Endothelial cell of hepatic sinusoid (primary cell): Measurements from ENCODE around the gene GGACT.

ENCODE experiments used
- in situ Hi-C: cut with HindIII; loops from 2 replicates; pipeline ENCODE4 v1.10.0; 2017; ENCODE audit warnings: low sequenced_read_pairs

Gene GGACT

GRCh38 chr13:100515410-100515800 is 73.2 kb downstream of the GGACT start:
- in situ Hi-C loops = no loop called here

DNA sequence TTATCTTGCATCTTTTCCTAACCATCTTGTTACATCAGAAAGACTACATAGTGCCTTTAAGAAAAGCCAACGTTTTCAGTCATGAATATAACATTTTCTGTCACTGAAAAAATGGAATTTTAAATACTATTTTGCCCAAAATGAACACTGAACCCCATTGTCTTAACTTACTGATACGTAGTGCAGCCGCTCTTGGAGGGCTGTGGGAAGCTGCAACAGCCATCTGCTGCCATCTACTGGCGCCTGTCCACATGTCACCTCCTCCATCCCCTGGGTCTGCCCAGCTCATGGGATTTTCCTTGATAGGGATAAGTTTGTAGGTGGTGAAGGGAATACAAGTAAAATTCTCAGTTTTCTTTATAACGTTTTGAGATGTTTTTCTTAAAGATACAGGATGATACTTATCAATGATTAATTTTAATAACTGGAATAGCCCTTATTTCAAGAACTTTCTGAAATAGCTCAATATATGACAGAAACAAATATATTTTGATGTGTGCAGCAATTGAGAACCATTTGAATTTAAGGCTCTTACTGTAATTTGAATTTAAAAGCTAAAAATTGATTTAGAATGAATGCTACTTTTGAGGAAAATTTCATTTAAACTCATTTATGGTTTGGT is 73.7 kb downstream of the GGACT start:
- in situ Hi-C loops = no loop called here

DNA sequence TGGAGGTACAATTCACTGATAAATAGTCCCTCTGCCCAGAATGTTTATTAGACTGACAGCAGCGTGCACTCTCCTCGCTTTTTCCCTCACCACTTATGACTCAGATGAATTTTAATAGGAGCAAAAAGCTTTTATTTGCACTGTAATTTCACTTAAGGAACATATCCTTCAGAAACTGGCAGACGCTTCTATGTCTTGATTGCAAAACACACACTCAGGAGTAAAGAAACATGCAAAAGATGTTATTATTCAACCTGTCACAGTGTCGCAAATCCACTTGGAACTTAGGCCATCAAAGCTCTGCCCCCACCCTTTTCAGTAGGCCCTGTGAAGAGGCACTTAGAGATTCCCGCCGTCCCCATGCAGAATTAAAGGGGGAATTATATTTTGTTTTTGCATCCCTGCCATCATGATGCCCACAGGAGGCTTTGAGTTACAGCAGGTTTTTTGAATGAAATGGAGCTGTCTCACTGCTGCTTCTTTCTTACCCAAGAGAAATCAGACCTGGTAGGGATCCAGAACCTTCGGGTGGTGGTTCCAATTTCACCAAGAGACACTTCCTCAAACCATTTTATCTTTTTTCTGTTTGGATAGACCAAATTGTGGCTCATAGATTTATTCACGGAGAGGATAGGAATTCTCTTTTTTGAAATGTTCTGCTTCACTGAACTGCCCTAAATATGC is 74.5 kb downstream of the GGACT start:
- in situ Hi-C loops = no loop called here

GRCh38 chr13:100513171-100513570 is 75.4 kb downstream of the GGACT start:
- in situ Hi-C loops = no loop called here

DNA sequence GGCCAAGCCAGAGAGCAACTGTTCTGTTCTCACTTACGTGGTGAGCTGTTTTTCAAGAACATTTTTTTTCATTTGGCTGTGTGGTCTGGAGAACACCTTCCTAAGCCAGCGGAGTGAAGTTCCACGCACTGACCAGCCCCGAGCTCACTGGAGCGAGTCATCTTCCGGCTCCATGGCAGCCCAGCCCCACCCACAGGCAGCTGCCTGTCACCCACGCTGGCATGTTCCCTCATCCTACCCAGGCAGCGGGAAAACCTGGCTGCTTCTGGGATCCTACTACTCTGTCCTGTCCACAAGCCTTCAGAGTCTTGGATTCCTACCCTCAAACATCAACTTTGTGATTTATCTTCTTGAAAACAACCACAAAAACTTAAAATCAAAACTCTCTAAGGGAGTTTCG is 76.2 kb downstream of the GGACT start:
- in situ Hi-C loops = no loop called here

- in situ Hi-C loops = no loop called here
These were observed 77.1 kb downstream of the GGACT start for GRCh38 chr13:100511466-100511865.

GRCh38 chr13:100510208-100510957 is 78.2 kb downstream of the GGACT start:
- in situ Hi-C loops = no loop called here

GRCh38 chr13:100508996-100509395 is 79.6 kb downstream of the GGACT start:
- in situ Hi-C loops = no loop called here

DNA sequence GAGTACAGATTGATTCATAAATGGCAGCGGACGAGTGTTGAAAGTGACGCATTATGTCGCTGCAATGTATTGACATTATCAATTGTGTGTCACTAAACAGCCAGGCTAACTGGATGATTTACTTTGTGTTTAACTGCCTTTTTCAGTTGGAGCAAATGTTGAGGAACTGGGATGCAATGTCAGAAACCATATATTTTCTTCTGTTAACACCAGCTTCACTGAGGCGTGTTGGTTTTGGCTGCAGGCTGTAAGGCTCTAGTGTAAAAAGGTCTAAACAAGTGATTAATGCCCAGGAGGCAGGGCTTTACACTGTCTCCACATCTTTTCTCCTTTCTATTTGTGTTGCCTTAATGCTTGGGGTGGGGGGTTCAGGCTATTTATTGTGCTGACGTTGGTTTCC is 80.1 kb downstream of the GGACT start:
- in situ Hi-C loops = no loop called here

GRCh38 chr13:100506600-100507422 is 81.8 kb downstream of the GGACT start:
- in situ Hi-C loops = no loop called here

DNA sequence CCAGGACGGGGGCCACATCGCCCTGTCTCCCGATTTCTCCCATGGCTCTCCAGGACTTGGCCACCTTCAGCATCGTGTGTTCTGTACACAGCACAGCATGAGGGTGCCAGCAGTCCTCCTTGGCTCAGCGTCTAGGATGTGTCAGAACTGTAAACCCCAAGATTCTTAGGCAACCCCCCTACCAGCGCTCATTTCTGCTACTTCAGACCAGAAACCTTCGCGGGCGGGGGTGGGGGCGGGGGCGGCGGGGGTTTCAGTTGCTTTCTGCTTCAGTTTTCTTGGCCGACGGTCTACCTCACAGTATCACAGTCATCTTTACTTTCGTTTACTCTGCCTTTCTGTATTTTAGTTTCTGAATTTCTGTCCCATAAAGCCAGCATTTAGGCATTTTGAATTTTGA is 82.4 kb downstream of the GGACT start:
- in situ Hi-C loops = no loop called here

DNA sequence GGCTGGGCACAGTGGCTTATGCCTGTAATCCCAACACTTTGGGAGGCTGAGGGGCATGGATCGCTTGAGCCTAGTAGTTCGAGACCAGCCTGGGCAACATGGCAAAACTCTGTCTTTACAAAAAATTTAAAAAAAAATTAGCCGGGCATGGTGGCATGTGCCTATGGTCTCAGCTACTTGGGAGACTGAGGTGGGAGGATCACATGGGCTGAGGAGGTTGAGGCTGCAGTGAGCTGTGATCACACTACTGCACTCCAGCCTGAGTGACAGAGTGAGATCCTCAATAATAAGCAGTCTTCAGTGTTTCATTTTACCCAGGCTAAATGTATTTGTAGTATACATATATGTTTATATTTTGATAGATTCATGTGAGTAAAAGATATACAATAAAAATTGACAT is 85.0 kb downstream of the GGACT start:
- in situ Hi-C loops = no loop called here

DNA sequence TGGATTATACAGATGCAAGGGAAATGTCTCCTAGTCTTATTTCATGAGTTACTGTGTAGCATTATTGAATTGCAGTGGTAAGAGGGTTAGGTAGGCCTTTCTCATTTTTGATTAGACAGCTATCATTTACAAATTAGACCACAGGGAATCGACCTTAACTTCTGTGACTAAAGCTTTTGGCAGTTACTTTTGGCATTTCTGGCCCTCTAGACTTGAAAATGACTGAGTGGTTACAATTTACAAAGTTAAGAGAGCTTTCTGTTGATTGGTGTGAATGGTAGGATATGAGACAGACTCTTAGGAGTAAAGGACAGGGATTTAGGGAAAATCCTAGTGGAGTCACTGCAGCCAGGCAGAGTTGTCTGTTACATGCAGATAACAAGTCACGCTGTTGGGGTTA is 86.1 kb downstream of the GGACT start:
- in situ Hi-C loops = no loop called here

GRCh38 chr13:100497389-100497788 is 91.2 kb downstream of the GGACT start:
- in situ Hi-C loops = no loop called here

DNA sequence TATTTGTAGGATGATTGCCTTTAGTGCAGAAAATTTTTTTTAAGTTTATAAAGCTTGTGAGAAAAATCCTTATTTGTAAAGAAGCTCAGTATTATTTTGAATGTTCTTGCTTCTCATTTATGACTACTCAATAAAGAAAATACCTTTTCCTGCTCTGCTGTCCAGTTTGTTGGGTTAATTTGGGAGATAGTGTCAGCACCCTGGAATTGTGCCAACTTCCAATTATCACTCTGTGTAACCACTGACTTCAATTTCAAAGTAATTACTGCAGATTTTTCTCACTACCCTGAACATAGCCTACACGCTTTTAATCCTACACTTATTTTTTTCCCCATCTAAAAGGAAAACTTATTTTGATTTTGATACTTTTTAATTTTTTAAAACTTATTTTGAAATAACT is 93.1 kb downstream of the GGACT start:
- in situ Hi-C loops = no loop called here

GRCh38 chr13:100493418-100493817 is 95.2 kb downstream of the GGACT start:
- in situ Hi-C loops = no loop called here

DNA sequence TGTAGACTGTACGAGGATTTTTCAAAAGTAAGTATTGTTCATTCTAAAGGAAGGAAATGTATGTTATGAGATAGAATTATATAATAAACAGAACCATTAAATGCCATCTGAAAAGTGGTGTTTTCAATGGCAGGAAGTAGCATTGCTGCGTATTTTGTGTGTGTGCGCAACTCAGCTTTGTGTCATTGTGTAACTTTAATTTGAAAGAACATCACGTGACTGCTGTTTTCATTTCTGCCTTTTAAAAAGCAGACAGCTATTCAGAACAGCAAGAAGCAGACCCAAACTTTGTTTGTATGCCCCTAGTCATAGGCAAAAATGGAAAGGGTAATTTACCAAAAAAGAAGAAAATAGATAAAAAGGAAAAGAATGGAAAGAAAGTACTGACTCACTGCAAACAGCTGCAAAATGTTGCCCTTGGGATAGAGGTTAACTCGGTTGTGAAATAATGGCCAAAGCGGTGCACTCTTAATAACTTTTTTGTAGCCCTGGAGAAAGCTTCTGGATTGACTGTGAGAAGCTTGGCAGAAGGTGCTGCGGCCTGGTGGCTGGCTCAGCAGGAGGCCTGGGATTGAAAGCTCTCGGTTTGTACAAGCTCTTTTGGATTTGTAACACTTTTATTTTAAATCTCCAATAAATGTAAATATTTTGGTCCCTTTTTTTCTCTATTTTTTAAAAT is 97.3 kb downstream of the GGACT start:
- in situ Hi-C loops = no loop called here

- in situ Hi-C loops = no loop called here
These were observed 97.9 kb downstream of the GGACT start for GRCh38 chr13:100490692-100491091.

- in situ Hi-C loops = no loop called here
These were observed 103.3 kb downstream of the GGACT start for GRCh38 chr13:100485265-100485664.

GRCh38 chr13:100484702-100485101 is 103.9 kb downstream of the GGACT start:
- in situ Hi-C loops = no loop called here
